ENCODE results near the gene PLCH1. TPM values are rescaled to one million over a fixed set of nuclear protein-coding genes. Genes with fewer than 3 reads are reported as not detected.

PLCH1 gene
- total and polyA plus RNA-seq, 9 of the 15 experiments (the other 6 are each of a cell fraction or from before 2014, with no cell fraction given): 0.17 to 0.62 (median 0.40) TPM

DNA sequence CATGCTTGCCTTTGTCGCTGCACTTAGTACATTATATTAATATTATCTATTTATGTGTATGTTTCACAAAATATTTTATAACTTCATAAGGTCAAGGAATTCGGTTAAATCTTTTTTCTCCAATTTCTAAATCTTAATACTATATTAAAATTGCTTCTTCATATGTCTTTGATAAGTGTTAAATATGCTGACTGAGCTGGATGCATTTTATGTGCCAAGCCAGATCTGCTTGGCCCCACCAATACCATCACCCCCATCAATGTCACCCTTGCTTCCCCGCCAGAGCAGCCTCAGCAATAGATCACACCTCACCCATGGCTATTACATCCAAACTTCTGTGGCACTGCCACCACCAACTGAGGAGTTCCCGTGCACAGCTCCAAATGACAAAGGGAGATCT lies 287.3 kb downstream of the PLCH1 start:
- no peak overlapping the region for H2AFZ ChIP-seq (ENCODE audit: low read depth, low read length)
- no peak for FAIRE-seq
- CTCF ChIA-PET (ENCODE audit: low intra/inter-chr PET ratio): no interaction called here
- H3K36me3 ChIP-seq (ENCODE audit: control insufficient read depth, insufficient read depth, low read length): no peaks in the 10 kb centered on the region
- no peaks in the 10 kb centered on the region for H3K9me3 ChIP-seq (replicated peaks; ENCODE audit: control insufficient read depth, insufficient read depth, low read depth, low read length)
- no TSS peak for BruUV-seq (replicated peaks)
- H3K27ac ChIP-seq (ENCODE audit: extremely low read depth, low read depth, low read length): no peak overlapping the region
- no peaks in the 10 kb centered on the region for H3K79me2 ChIP-seq (ENCODE audit: control insufficient read depth, insufficient read depth, low read length)
- H3K27me3 ChIP-seq (ENCODE audit: control insufficient read depth in 2 of 2, insufficient read depth in 2 of 2, low read length in 2 of 2): peaks cover 0 to 5% of the 10 kb centered on the region in 2 experiments; a peak in 2 of 5 replicates
- no peaks in the 10 kb centered on the region for H4K20me1 ChIP-seq (replicated peaks; ENCODE audit: control insufficient read depth, insufficient read depth, low read length)
- WGBS (ENCODE audit: insufficient coverage, low coverage, missing lambda C conversion rate): 1% methylated on average over 4 of the region's 4 CpGs
- ATAC-seq: no peak
- in situ Hi-C loops (cut with MboI): no loop called here
- POLR2A ChIA-PET: no interaction called here
- H3K9ac ChIP-seq (ENCODE audit: insufficient read depth in 1 of 2, low read depth in 2 of 2, low read length in 2 of 2): no peak overlapping the region
- no peaks in the 10 kb centered on the region for H3K9me1 ChIP-seq (ENCODE audit: control insufficient read depth, insufficient read depth, low read length)
- DNase-seq (ENCODE audit: extremely low read depth in 1 of 4, low spot score in 3 of 4): no peak
- no peaks in the 10 kb centered on the region for H3K4me1 ChIP-seq (replicated peaks in 1 of 2; ENCODE audit: control insufficient read depth in 2 of 2, insufficient read depth in 2 of 2, low read length in 2 of 2)
- H3K4me2 ChIP-seq (ENCODE audit: insufficient read depth, low read length): no peak overlapping the region
- intact Hi-C loops (cut with micrococcal nuclease): no loop called here
- H3K4me3 ChIP-seq: no peak overlapping the region
- TF ChIP-seq, protein P1, sequence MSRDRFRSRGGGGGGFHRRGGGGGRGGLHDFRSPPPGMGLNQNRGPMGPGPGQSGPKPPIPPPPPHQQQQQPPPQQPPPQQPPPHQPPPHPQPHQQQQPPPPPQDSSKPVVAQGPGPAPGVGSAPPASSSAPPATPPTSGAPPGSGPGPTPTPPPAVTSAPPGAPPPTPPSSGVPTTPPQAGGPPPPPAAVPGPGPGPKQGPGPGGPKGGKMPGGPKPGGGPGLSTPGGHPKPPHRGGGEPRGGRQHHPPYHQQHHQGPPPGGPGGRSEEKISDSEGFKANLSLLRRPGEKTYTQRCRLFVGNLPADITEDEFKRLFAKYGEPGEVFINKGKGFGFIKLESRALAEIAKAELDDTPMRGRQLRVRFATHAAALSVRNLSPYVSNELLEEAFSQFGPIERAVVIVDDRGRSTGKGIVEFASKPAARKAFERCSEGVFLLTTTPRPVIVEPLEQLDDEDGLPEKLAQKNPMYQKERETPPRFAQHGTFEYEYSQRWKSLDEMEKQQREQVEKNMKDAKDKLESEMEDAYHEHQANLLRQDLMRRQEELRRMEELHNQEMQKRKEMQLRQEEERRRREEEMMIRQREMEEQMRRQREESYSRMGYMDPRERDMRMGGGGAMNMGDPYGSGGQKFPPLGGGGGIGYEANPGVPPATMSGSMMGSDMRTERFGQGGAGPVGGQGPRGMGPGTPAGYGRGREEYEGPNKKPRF (IDR thresholded peaks at IDR 0.05; ENCODE audit: low read depth, low read length): no peak
- no peak for TF ChIP-seq BRCA1 (IDR thresholded peaks at IDR 0.05)
- no peak for TF ChIP-seq BRCA1 (CRISPR knock-in tag; IDR thresholded peaks at IDR 0.05)
- TF ChIP-seq, protein P2, sequence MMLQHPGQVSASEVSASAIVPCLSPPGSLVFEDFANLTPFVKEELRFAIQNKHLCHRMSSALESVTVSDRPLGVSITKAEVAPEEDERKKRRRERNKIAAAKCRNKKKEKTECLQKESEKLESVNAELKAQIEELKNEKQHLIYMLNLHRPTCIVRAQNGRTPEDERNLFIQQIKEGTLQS (IDR thresholded peaks at IDR 0.05): no peak
- TF ChIP-seq, protein P2 (CRISPR knock-in tag; conservative IDR thresholded peaks at IDR 0.05): no peak
- no peak for TF ChIP-seq TAF15 (IDR thresholded peaks at IDR 0.05; ENCODE audit: low read depth, low read length)
- no peak for TF ChIP-seq LARP7 (IDR thresholded peaks at IDR 0.05)
- no peak for TF ChIP-seq ZNF695 (CRISPR knock-in tag; IDR thresholded peaks at IDR 0.05)
- TF ChIP-seq, protein P3, sequence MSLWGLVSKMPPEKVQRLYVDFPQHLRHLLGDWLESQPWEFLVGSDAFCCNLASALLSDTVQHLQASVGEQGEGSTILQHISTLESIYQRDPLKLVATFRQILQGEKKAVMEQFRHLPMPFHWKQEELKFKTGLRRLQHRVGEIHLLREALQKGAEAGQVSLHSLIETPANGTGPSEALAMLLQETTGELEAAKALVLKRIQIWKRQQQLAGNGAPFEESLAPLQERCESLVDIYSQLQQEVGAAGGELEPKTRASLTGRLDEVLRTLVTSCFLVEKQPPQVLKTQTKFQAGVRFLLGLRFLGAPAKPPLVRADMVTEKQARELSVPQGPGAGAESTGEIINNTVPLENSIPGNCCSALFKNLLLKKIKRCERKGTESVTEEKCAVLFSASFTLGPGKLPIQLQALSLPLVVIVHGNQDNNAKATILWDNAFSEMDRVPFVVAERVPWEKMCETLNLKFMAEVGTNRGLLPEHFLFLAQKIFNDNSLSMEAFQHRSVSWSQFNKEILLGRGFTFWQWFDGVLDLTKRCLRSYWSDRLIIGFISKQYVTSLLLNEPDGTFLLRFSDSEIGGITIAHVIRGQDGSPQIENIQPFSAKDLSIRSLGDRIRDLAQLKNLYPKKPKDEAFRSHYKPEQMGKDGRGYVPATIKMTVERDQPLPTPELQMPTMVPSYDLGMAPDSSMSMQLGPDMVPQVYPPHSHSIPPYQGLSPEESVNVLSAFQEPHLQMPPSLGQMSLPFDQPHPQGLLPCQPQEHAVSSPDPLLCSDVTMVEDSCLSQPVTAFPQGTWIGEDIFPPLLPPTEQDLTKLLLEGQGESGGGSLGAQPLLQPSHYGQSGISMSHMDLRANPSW (CRISPR knock-in tag; IDR thresholded peaks at IDR 0.05): no peak
- TF ChIP-seq, protein P4, sequence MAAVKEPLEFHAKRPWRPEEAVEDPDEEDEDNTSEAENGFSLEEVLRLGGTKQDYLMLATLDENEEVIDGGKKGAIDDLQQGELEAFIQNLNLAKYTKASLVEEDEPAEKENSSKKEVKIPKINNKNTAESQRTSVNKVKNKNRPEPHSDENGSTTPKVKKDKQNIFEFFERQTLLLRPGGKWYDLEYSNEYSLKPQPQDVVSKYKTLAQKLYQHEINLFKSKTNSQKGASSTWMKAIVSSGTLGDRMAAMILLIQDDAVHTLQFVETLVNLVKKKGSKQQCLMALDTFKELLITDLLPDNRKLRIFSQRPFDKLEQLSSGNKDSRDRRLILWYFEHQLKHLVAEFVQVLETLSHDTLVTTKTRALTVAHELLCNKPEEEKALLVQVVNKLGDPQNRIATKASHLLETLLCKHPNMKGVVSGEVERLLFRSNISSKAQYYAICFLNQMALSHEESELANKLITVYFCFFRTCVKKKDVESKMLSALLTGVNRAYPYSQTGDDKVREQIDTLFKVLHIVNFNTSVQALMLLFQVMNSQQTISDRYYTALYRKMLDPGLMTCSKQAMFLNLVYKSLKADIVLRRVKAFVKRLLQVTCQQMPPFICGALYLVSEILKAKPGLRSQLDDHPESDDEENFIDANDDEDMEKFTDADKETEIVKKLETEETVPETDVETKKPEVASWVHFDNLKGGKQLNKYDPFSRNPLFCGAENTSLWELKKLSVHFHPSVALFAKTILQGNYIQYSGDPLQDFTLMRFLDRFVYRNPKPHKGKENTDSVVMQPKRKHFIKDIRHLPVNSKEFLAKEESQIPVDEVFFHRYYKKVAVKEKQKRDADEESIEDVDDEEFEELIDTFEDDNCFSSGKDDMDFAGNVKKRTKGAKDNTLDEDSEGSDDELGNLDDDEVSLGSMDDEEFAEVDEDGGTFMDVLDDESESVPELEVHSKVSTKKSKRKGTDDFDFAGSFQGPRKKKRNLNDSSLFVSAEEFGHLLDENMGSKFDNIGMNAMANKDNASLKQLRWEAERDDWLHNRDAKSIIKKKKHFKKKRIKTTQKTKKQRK (IDR thresholded peaks at IDR 0.05; ENCODE audit: borderline replicate concordance, low read depth, low read length): no peak
- no peak for TF ChIP-seq ZNF77 (CRISPR knock-in tag; IDR thresholded peaks at IDR 0.05)
- TF ChIP-seq, protein P5, sequence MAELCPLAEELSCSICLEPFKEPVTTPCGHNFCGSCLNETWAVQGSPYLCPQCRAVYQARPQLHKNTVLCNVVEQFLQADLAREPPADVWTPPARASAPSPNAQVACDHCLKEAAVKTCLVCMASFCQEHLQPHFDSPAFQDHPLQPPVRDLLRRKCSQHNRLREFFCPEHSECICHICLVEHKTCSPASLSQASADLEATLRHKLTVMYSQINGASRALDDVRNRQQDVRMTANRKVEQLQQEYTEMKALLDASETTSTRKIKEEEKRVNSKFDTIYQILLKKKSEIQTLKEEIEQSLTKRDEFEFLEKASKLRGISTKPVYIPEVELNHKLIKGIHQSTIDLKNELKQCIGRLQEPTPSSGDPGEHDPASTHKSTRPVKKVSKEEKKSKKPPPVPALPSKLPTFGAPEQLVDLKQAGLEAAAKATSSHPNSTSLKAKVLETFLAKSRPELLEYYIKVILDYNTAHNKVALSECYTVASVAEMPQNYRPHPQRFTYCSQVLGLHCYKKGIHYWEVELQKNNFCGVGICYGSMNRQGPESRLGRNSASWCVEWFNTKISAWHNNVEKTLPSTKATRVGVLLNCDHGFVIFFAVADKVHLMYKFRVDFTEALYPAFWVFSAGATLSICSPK (IDR thresholded peaks at IDR 0.05; ENCODE audit: borderline replicate concordance): no peak
- no peak for TF ChIP-seq CBFB (CRISPR knock-in tag; IDR thresholded peaks at IDR 0.05)

All from K562 (cell line).